HCT116 (cell line): ENCODE data around the gene LRRK1. TPM values are rescaled to one million over a fixed set of nuclear protein-coding genes. Genes with fewer than 3 reads are reported as not detected.

ENCODE experiments used
- ATAC-seq: fragments of 200-7000 bp; cut with Tn5 transposase; 2 replicates; pipeline ENCODE4 v1.9.1; 2020; ENCODE audit warnings: mild to moderate bottlenecking, moderate library complexity
- BruUV-seq: library from RNA; stranded (reverse); fragments of 400-500 nt; replicated peaks from 2 replicates; lab custom pipeline; 2021; lab: Mats Ljungman, UMichigan
- CTCF ChIA-PET: fragments of 300-600 bp; sonication (Branson Sonifier 250); formaldehyde crosslinking; loops from one replicate; lab custom pipeline; 2021; ENCODE audit warnings: antibody characterized with exemption; lab: Charles Lee
- POLR2A ChIA-PET: fragments of 300-600, 350-600 bp; sonication (Branson Sonifier 250); formaldehyde crosslinking; loops from one replicate; lab custom pipeline; 2021; ENCODE audit warnings: antibody characterized with exemption; lab: Charles Lee
- RAD21 ChIA-PET, 2 experiments: fragments of 300-600 bp; sonication (Branson Sonifier 250); formaldehyde crosslinking; loops; one replicate each; lab custom pipeline; 2023; ENCODE audit warnings: low total read pairs in 2 of 2; ENCODE audit not compliant: uncharacterized antibody in 2 of 2, unreplicated experiment in 2 of 2, low non-redundant PET in 1 of 2; lab: Charles Lee
- DNase-seq: peaks from one replicate; pipeline ENCODE4 v3.0.0-alpha.2; 2010; ENCODE audit warnings: low read depth, low spot score
- H2AFZ ChIP-seq: fragments of 200-600 bp; shearing (Covaris generic), sonication (generic); 2 replicates; pipeline ENCODE4 v1.6.1; 2017; ENCODE audit warnings: low read depth, mixed run types, mixed read lengths, antibody characterized with exemption, low read length; ENCODE audit not compliant: poor library complexity, severe bottlenecking
- H3K27ac ChIP-seq: 2 replicates; pipeline ENCODE4 v1.5.1; 2012; ENCODE audit warnings: low read depth, low read length
- H3K27me3 ChIP-seq: fragments of 200-600 bp; sonication (generic); 2 replicates; pipeline ENCODE4 v1.6.1; 2016; ENCODE audit warnings: mixed run types, low read length, mixed read lengths; ENCODE audit not compliant: insufficient read depth
- H3K36me3 ChIP-seq, 2 experiments: fragments of 200-500 bp in 1 of 2; fragments of 200-600 bp in 1 of 2; sonication (Bioruptor generic) in 1 of 2; sonication (generic) in 1 of 2; 2 replicates each; pipeline versions ENCODE4 v1.5.1 to v1.6.1; 2014 to 2016; ENCODE audit warnings: low read length in 2 of 2, inconsistent platforms in 1 of 2, mixed read lengths in 1 of 2, mixed run types in 1 of 2; ENCODE audit not compliant: insufficient read depth in 2 of 2, control insufficient read depth in 1 of 2
- H3K4me1 ChIP-seq, 2 experiments: fragments of 200-600 bp in 1 of 2; sonication (generic) in 1 of 2; 2 replicates each; pipeline versions ENCODE4 v1.5.1 to v1.6.1; 2012 to 2017; ENCODE audit warnings: low read length in 2 of 2, inconsistent platforms in 1 of 2, mild to moderate bottlenecking in 1 of 2, mixed read lengths in 1 of 2, mixed run types in 1 of 2, moderate library complexity in 1 of 2; ENCODE audit not compliant: insufficient read depth in 2 of 2, control insufficient read depth in 1 of 2
- H3K4me2 ChIP-seq: fragments of 200-600 bp; sonication (generic); 2 replicates; pipeline ENCODE4 v1.6.1; 2017; ENCODE audit warnings: mixed run types, low read length, mixed read lengths
- H3K4me3 ChIP-seq, 2 experiments: fragments of 200-600 bp in 1 of 2; sonication (generic) in 1 of 2; replicated peaks in 1 of 2; 2 replicates each; pipeline ENCODE4 v1.5.1; 2011 to 2016; ENCODE audit warnings: low read length in 2 of 2, control low read depth in 1 of 2, low read depth in 1 of 2, mild to moderate bottlenecking in 1 of 2, mixed read lengths in 1 of 2, mixed run types in 1 of 2
- H3K79me2 ChIP-seq: fragments of 200-600 bp; sonication (generic); 2 replicates; pipeline ENCODE4 v1.6.1; 2017; ENCODE audit warnings: mild to moderate bottlenecking, mixed run types, low read length, moderate library complexity, mixed read lengths; ENCODE audit not compliant: insufficient read depth
- H3K9ac ChIP-seq: fragments of 200-600 bp; sonication (generic); 2 replicates; pipeline ENCODE4 v1.6.1; 2016; ENCODE audit warnings: low read length, mixed read lengths
- H3K9me2 ChIP-seq: fragments of 200-600 bp; sonication (generic), shearing (Covaris generic); 2 replicates; pipeline ENCODE4 v1.6.1; 2017; ENCODE audit warnings: mixed run types, mild to moderate bottlenecking, moderate library complexity; ENCODE audit not compliant: insufficient read depth
- H3K9me3 ChIP-seq, 2 experiments: fragments of 200-500 bp in 1 of 2; fragments of 200-600 bp in 1 of 2; sonication (Bioruptor generic) in 1 of 2; sonication (generic) in 1 of 2; 2 replicates each; pipeline ENCODE4 v1.6.1; 2014 to 2017; ENCODE audit warnings: low read length in 2 of 2, mixed read lengths in 2 of 2, inconsistent platforms in 1 of 2, low read depth in 1 of 2, mild to moderate bottlenecking in 1 of 2, mixed run types in 1 of 2, moderate library complexity in 1 of 2; ENCODE audit not compliant: control insufficient read depth in 1 of 2, insufficient read depth in 1 of 2
- H4K20me1 ChIP-seq: fragments of 200-600 bp; sonication (generic), shearing (Covaris generic); 2 replicates; pipeline ENCODE4 v1.6.1; 2017; ENCODE audit warnings: mixed run types, mild to moderate bottlenecking, moderate library complexity; ENCODE audit not compliant: insufficient read depth
- EGR1 ChIP-seq: IDR thresholded peaks from 2 replicates; pipeline ENCODE4 v1.6.1; 2012; ENCODE audit warnings: low read depth
- ELF1 ChIP-seq: IDR thresholded peaks from 2 replicates; pipeline ENCODE4 v1.6.1; 2012; ENCODE audit warnings: low read depth, borderline replicate concordance
- JUND ChIP-seq: IDR thresholded peaks from 2 replicates; pipeline ENCODE4 v1.6.1; 2012
- POLR2AphosphoS5 ChIP-seq: IDR thresholded peaks from 2 replicates; pipeline ENCODE4 v1.6.1; 2011; ENCODE audit warnings: mild to moderate bottlenecking, low read depth, low read length, moderate library complexity
- YY1 ChIP-seq: IDR thresholded peaks from 2 replicates; pipeline ENCODE4 v1.6.1; 2011; ENCODE audit warnings: low read length, low read depth, moderate library complexity, mild to moderate bottlenecking; ENCODE audit not compliant: insufficient replicate concordance; ENCODE audit errors: extremely low read depth
- ZNF274 ChIP-seq: fragments of 200-500 bp; sonication (Bioruptor generic); IDR thresholded peaks from 2 replicates; pipeline ENCODE4 v1.6.1; 2014; ENCODE audit warnings: mild to moderate bottlenecking, low read depth, low read length, inconsistent platforms
- intact Hi-C: fragments of 100-400 bp; cut with micrococcal nuclease; formaldehyde crosslinking; loops from 2 replicates; pipeline ENCODE4 v1.10.0; 2022
- total RNA-seq: library from RNA; stranded (reverse); gene quantifications from one replicate; pipeline ENCODE4 v1.2.1, GENCODE V29; 2021; ENCODE audit not compliant: unreplicated experiment
- TF ChIP-seq, protein P1 (sequence below): IDR thresholded peaks from 2 replicates; pipeline ENCODE4 v1.6.1; 2012; ENCODE audit warnings: low read depth
- TF ChIP-seq, protein P2 (sequence below): IDR thresholded peaks from 2 replicates; pipeline ENCODE4 v1.6.1; 2011; ENCODE audit warnings: mild to moderate bottlenecking, low read length, moderate library complexity; ENCODE audit not compliant: insufficient replicate concordance; ENCODE audit errors: extremely low read depth

LRRK1 gene
- total RNA-seq, 1 experiment from 2014 or later: 21.6 TPM

DNA sequence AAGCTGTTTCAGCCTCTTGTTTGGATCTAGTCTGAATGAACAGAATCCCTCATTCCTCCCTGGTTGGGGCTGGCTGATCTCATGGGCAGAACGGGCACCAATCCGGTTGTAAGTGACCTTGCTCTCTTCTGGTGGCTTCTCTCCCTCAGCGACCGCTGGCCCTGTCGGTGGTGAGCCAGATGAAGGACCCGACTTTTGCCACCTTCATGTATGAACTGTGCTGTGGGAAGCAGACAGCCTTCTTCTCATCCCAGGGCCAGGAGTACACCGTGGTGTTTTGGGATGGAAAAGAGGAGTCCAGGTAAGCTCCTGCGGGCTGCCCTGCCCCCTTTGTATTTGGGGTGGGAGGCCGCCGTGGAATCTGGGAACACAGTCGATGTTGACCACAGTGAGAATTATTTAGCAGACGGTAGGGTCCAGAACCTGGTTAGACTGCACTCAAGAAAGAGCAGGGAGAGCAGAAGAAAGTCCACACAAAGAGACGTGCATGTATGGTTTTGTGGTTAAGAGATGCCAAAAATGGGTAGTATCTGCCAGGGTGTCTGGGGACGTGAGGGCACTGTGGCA, 138.8 kb downstream of the LRRK1 start:
- TF ChIP-seq POLR2AphosphoS5 (no peak), ZNF274 (no peak), JUND (no peak), EGR1 (no peak)
- TF ChIP-seq, protein P1, sequence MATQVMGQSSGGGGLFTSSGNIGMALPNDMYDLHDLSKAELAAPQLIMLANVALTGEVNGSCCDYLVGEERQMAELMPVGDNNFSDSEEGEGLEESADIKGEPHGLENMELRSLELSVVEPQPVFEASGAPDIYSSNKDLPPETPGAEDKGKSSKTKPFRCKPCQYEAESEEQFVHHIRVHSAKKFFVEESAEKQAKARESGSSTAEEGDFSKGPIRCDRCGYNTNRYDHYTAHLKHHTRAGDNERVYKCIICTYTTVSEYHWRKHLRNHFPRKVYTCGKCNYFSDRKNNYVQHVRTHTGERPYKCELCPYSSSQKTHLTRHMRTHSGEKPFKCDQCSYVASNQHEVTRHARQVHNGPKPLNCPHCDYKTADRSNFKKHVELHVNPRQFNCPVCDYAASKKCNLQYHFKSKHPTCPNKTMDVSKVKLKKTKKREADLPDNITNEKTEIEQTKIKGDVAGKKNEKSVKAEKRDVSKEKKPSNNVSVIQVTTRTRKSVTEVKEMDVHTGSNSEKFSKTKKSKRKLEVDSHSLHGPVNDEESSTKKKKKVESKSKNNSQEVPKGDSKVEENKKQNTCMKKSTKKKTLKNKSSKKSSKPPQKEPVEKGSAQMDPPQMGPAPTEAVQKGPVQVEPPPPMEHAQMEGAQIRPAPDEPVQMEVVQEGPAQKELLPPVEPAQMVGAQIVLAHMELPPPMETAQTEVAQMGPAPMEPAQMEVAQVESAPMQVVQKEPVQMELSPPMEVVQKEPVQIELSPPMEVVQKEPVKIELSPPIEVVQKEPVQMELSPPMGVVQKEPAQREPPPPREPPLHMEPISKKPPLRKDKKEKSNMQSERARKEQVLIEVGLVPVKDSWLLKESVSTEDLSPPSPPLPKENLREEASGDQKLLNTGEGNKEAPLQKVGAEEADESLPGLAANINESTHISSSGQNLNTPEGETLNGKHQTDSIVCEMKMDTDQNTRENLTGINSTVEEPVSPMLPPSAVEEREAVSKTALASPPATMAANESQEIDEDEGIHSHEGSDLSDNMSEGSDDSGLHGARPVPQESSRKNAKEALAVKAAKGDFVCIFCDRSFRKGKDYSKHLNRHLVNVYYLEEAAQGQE: no peak
- Histone ChIP-seq H3K9ac (no peak overlapping the region), H4K20me1 (no peaks in the 10 kb centered on the region), H3K9me2 (no peaks in the 10 kb centered on the region), H2AFZ (no peak overlapping the region), H3K27ac (no peak overlapping the region), H3K27me3 (no peaks in the 10 kb centered on the region), H3K9me3 (no peaks in the 10 kb centered on the region), H3K4me3 (no peak overlapping the region), H3K4me1 (no peaks in the 10 kb centered on the region), H3K4me2 (no peak overlapping the region), H3K79me2 (no peaks in the 10 kb centered on the region), H3K36me3 (peaks cover 0 to 7% of the 10 kb centered on the region in 2 experiments; a peak in 3 of 4 replicates)
- intact Hi-C loops: no loop called here
- ChIA-PET POLR2A (no interaction called here), CTCF (no interaction called here), RAD21 (no interaction called here)
- BruUV-seq: no TSS peak
- ATAC-seq: no peak
- no peak for DNase-seq

DNA sequence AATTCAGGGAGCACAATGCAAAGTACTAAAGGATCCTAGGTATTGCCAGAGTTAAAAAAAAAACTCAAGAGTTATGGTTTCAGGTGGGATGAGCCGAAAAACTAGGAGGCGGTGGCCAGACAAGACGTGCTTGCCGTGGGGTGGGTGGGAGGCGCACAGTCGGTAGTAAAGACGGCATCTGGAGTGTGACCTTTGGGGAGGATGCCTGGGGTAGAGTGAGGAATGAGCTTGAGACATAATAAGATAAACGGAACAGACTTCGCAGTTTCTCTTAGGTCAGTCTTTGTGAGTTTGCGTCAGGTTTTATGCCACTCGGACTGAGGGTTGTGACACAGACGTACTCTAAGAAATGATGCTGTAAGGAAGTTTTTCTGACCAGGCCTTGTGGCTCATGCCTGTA, 139.6 kb downstream of the LRRK1 start:
- no peak for DNase-seq
- TF ChIP-seq, protein P1: no peak
- TF ChIP-seq EGR1 (no peak), YY1 (no peak), POLR2AphosphoS5 (no peak), ELF1 (no peak), JUND (no peak)
- TF ChIP-seq, protein P2, sequence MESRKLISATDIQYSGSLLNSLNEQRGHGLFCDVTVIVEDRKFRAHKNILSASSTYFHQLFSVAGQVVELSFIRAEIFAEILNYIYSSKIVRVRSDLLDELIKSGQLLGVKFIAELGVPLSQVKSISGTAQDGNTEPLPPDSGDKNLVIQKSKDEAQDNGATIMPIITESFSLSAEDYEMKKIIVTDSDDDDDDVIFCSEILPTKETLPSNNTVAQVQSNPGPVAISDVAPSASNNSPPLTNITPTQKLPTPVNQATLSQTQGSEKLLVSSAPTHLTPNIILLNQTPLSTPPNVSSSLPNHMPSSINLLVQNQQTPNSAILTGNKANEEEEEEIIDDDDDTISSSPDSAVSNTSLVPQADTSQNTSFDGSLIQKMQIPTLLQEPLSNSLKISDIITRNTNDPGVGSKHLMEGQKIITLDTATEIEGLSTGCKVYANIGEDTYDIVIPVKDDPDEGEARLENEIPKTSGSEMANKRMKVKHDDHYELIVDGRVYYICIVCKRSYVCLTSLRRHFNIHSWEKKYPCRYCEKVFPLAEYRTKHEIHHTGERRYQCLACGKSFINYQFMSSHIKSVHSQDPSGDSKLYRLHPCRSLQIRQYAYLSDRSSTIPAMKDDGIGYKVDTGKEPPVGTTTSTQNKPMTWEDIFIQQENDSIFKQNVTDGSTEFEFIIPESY: no peak

More for the DNA sequence above, 139.6 kb downstream of the LRRK1 start:
- no peak overlapping the region for H2AFZ ChIP-seq
- H3K9me2 ChIP-seq: no peaks in the 10 kb centered on the region
- H3K27ac ChIP-seq: no peak overlapping the region
- peaks cover 0 to 7% of the 10 kb centered on the region in 2 experiments; a peak in 3 of 4 replicates for H3K36me3 ChIP-seq
- no peaks in the 10 kb centered on the region for H3K79me2 ChIP-seq
- H3K4me2 ChIP-seq: no peak overlapping the region
- intact Hi-C loops: no loop called here
- RAD21 ChIA-PET: no interaction called here
- ATAC-seq: no peak
- BruUV-seq: no TSS peak
- POLR2A ChIA-PET: no interaction called here
- no peaks in the 10 kb centered on the region for H3K9me3 ChIP-seq
- H3K4me3 ChIP-seq: no peak overlapping the region
- H4K20me1 ChIP-seq: no peaks in the 10 kb centered on the region
- CTCF ChIA-PET: no interaction called here
- H3K27me3 ChIP-seq: no peaks in the 10 kb centered on the region
- H3K4me1 ChIP-seq: no peaks in the 10 kb centered on the region
- H3K9ac ChIP-seq: no peak overlapping the region
